LoVo (cell line): Measurements from ENCODE around the gene UBL5.
"Not testable (repeated sequence)": the region's sequence is repeated elsewhere in the genome, so short reads cannot be mapped to it uniquely, and the experiment has no call there.

ENCODE experiments used
- DNase-seq: peaks from one replicate; pipeline ENCODE4 v3.0.0-alpha.2; 2016; ENCODE audit warnings: low spot score

Gene UBL5

DNA sequence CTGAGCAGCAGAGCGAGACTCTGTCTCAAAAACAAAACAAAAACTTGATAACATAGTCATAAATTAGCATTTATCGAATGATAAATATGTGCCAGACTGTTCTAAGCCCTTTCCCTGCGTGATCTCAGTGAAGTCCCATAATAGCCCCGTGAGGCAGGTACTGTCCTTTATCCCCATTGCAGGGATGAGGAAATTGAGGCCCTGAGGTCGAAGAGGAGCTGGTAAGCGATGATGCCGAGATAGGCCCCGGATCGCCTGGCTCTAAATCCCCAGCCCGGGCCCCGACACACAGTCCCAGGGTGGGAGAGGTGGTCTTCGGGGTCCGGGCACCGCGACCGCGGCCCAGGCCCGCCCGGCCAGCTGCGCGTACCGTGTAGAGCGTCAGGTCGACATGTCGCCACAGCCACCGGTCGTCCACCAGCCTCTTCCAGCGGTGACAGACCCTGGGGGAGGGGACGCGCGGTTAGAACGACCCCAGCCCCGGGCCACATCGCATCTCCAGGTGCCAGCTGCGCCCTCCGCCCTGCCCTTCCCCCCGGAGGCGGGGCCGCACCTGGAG lies 9.5 kb upstream of the UBL5 start:
- no peak for DNase-seq

- DNase-seq = peak; percentile 100
Measured at GRCh38 chr19:9818734-9819595, 8.8 kb upstream of the UBL5 start, which contains the start of gene FBXL12. TSS of gene FBXL12 (minus strand) at chr19:9819079. CDS start at chr19:9818813, 266 bp downstream.

DNA sequence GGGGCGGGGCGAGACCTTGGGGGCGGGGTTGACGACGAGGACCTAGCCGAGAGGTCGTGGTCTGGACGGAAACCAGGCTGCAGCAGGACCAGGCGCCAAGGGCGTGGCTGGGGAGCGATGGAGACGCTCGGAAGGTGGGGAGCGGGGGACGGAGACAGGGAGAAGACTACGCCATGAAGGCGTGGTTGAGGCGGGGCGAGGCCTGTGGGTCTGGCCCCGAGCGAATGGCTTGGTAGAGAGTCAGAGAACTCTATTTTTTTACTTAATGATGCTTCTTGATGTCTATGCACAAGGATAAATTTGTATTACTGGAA lies 8.2 kb upstream of the UBL5 start:
- no peak for DNase-seq

- DNase-seq = not testable (repeated sequence)
Measured at GRCh38 chr19:9820034-9820433, 7.7 kb upstream of the UBL5 start.

- DNase-seq = no peak
Measured at GRCh38 chr19:9823816-9824215, 3.9 kb upstream of the UBL5 start.

GRCh38 chr19:9828551-9829063 lies 889 bp downstream of the UBL5 start:
- DNase-seq = no peak

DNA sequence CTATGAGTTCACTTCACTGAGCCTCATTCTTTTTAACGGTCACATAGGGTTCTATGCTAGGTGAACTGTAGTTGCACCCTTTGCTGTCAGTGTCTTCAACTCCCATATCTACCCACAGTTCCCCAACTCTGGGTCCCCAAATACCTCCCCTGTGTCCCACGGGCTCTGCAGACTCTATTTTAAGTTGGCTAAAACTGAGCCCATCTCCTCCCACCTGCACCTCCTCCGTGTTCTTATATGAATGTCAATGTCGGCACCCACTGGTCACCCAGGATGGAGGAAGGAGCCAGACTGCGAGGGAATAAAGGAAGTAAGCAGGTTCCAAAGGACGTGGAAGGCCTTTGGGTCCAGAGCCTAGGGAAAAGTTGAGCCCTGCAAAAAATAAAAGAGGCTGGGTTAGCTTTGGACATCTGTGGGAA lies 6.6 kb downstream of the UBL5 start:
- no peak for DNase-seq

GRCh38 chr19:9834726-9835506 lies 7.2 kb downstream of the UBL5 start, which contains the start of gene PIN1:
TSS of gene PIN1 (plus strand) at chr19:9835318. CDS start at chr19:9835345, 27 bp downstream.
- peak; percentile 98 for DNase-seq

DNA sequence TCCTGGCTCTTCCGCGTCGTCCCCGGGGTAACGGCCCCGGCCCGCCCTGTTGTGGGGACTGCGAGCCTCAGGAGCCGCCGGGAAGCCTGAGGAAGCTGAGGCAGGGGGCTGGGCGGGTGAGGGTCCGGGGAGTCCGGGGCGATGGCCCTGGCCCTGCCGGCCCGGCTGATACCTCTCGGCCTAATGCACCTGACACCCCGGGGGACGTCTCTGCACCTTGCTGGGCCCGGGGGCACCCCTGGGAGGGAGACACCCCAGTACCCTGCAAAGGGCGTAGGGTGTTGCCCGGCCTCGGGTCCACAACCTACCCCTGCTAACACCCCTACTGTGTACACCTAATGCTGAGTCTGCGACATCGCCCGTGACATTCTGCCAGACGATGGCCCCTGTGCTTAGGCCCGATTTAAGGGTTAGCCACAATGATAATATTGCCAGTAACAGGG lies 7.8 kb downstream of the UBL5 start:
- DNase-seq = no peak

- DNase-seq = peak; percentile 12
Measured at GRCh38 chr19:9836021-9836420, 8.3 kb downstream of the UBL5 start.

- DNase-seq = no peak
Measured at GRCh38 chr19:9838324-9838723, 10.6 kb downstream of the UBL5 start.

DNA sequence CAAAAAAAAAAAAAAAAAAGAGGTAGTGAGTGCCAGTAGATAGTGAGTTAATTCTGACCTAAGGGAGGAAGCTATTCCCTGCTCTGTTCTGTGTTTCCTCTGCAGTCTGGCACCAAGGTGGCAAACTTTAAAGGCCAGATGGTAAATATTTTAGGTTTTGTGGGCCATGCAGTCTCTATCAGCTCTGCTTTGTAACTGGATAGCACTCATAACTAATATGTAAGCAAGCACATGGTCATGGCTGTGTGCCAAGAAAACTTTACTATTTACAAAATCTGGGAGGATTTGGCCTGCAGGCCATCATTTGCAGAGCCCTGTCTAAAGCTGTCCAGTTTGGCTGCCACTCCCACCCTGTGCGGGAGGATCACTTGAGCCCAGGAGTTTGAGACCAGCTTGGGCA lies 11.7 kb downstream of the UBL5 start:
- no peak for DNase-seq

DNA sequence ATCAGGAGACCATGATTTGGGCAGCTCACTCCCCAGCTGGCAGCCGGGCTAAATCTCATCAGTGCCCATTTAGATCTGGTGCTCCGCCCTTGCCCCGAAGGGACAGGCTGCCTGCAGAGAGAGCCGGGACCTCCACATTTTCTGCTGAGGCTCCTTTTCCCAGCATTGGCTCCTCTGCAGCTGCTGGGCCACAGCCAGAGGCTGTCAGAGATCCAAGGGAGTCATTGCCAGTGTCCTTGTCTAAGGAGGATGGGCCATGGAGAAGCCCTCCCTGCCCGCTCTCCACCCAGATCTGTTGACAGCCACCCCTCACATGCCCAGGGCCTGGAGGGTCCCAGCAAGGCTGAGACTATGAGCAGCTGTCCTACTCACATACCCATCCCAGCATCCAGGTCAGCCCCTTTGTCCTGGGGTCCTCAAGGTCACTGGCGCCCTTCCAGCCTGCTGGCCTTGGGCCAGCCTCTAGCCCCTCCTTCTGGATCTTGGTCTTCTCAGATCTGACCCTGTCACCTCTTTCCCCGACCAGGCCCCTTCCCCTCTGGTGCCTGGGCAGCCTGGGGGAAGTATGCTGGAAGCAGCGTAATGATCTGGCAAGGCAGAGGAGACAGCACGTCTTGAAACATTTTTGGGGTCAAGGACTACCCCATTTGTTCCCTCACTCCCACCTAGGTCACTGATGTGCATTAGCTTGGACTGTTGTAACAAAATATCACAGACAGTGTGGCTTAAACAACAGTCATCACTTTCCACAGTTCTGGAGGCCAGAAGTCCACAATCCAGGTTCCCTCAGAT lies 15.3 kb downstream of the UBL5 start:
- DNase-seq = no peak

- DNase-seq = not testable (repeated sequence)
Measured at GRCh38 chr19:9843626-9844273, 16.0 kb downstream of the UBL5 start.

DNA sequence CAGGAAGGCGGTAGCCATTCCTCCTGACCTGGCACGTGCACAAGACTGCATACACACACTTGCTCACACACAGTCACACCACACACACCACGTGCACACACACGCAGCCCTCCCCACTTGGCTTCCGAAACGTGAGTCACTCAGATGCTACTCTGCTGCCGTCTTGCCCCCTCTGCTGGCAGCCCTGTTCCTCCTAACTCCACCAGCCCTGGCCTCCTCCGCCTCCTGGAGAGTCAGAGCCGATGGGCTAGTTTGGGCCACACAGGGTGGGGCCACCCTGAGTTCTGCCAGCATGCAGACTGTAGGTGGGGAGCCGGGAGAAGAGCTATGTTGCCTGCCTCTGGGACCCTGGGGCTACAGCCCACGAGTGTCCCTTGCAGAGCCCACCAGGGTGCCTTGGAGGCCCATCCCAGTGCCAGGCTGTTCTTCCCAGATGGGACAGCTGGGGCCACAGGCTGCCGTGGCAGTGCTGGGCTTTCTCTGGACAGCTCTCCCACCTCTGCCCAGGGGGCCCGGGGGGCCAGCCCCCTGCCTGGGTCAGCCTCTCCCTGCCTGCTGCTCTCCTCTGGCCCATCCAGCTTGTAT lies 19.5 kb downstream of the UBL5 start:
- no peak for DNase-seq

- no peak for DNase-seq
Measured at GRCh38 chr19:9848060-9848459, 20.3 kb downstream of the UBL5 start.

- DNase-seq = no peak
Measured at GRCh38 chr19:9848762-9849161, 21.0 kb downstream of the UBL5 start.

DNA sequence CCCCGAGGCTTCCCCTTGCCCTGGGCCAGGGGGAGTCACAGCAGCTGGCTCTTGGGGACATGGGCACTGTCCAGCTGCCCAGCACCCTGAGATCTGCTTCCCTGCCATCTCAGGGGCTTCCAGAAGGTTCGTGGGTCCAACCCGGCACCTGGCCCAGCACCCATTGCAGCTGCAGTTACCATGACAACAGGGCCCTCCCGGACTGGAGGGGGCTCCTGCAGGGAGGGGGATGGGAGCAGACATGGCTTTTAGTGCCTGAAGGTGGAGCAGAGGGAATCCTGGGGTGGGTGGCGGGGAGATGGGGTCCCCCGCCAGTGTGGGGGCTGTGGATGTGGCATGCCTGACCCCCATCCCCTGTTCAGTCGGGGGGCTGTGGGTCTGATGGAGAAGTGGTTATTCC lies 22.1 kb downstream of the UBL5 start:
- DNase-seq = no peak

DNA sequence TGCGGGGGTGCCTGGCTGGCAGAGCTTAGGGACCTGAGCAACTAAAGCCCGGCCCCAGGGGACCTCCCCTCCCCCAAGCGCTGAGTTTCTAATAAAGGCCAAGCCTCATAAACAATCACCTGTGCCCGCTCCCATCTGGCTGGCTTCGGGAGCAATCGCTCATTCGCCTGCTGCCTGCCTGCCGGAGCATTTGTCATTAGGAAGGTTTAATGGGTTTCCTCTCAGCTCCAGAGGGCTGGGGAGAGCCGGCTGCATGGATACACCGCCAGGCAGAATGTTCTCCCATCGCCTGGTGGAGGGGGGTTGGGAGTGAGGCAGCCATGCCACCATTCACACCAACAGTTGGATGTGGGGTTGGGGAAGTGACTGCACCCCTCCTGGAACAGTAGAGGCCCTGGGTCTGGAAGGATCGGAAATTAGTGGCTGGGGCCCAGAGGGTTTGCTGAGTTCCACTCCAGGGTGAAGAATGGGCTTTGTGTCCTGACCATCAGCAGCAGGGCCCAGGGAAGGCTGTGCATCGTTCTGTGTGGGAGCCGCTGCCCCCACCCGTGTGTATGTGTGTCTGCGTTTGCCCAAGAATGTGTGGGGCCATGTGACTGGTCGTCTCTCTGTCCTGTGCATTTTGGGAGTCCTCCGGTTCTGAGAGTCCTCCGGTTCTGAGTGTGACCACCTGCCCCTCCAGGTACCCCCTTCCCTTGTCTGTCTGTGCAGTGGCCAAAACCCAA lies 22.7 kb downstream of the UBL5 start:
- no peak for DNase-seq

DNA sequence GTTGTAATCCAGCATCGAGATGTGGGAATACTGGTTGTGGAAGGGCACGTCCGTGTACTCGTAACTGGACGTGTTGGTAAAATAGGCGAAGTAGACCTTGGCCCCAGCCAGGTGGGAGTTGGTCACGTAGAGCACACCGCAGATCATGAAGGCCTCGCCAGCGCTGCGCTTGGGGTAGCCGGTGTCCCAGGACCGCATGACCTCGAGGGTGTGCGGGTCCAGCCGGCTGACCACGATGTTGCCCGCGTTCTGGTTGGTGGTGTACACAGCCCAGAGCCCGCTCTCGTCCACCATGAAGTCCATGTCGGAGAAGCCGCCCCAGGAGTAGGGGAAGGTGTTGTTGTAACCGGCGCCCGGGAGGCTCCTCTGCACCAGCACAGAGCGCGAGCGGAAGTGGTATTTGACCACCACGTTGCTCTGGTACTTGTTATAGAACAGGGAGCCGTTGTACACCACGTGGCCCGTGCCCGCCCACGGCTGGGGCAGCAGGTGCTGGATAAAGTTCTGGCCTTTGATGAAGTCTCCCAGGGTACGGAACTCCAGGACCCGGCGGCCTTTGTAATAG lies 26.6 kb downstream of the UBL5 start:
- no peak for DNase-seq
